ENCODE measurements around the gene ZNF90.
A peak's percentile ranks its signal among the peaks of the same experiment; 100 is the strongest.

GRCh38 chr19:20039203-20039723, 38.5 kb upstream of the ZNF90 start, which contains the start of gene ZNF682:
- TF ChIP-seq CTCF (IDR thresholded peaks at IDR 0.05; ENCODE audit: low read depth, low read length, missing input control): no peak
- no peak for TF ChIP-seq RAD21 (IDR thresholded peaks at IDR 0.05)
- TF ChIP-seq NR2F2 (IDR thresholded peaks at IDR 0.05): no peak
- TF ChIP-seq REST (IDR thresholded peaks at IDR 0.05): peak; percentile 30
- TF ChIP-seq MAX (IDR thresholded peaks at IDR 0.05): peak; percentile 25
- TF ChIP-seq HNF4A (conservative IDR thresholded peaks at IDR 0.05): peak; percentile 43 to 63
- TF ChIP-seq RXRA (IDR thresholded peaks at IDR 0.05): no peak
